WTC11 (cell line): ENCODE results near the gene HAUS6. TPM values are rescaled to one million over a fixed set of nuclear protein-coding genes. Genes with fewer than 3 reads are reported as not detected.

Experiments used
- AFF4 ChIP-seq: sonication (generic); formaldehyde crosslinking; IDR thresholded peaks from 2 replicates; pipeline ENCODE4 v1.8.1; 2023; ENCODE audit warnings: mild to moderate bottlenecking, missing genetic modification reagents, borderline replicate concordance
- ATF2 ChIP-seq: sonication (generic); formaldehyde crosslinking; IDR thresholded peaks from 2 replicates; pipeline ENCODE4 v1.8.1; 2022; ENCODE audit warnings: low read depth, missing genetic modification reagents, borderline replicate concordance
- ATF3 ChIP-seq: sonication (generic); formaldehyde crosslinking; conservative IDR thresholded peaks from 2 replicates; pipeline ENCODE4 v1.8.1; 2022; ENCODE audit warnings: mild to moderate bottlenecking, missing genetic modification reagents
- CBFB ChIP-seq: sonication (generic); formaldehyde crosslinking; IDR thresholded peaks from 2 replicates; pipeline ENCODE4 v1.8.1; 2022; ENCODE audit warnings: mild to moderate bottlenecking, low read depth, missing genetic modification reagents
- CTCF ChIP-seq: fragments of 200-600 bp; IDR thresholded peaks from 2 replicates; pipeline ENCODE4 v1.8.0; 2022; ENCODE audit warnings: antibody characterized with exemption
- E2F5 ChIP-seq: sonication (generic); formaldehyde crosslinking; IDR thresholded peaks from 2 replicates; pipeline ENCODE4 v1.8.1; 2022; ENCODE audit warnings: mild to moderate bottlenecking, moderate library complexity, missing genetic modification reagents
- ELF4 ChIP-seq: sonication (generic); formaldehyde crosslinking; IDR thresholded peaks from 2 replicates; pipeline ENCODE4 v1.8.1; 2022; ENCODE audit warnings: low read depth, mild to moderate bottlenecking, moderate library complexity, missing genetic modification reagents
- HMGA2 ChIP-seq: fragments of 250-450 bp; sonication (Bioruptor Pico); IDR thresholded peaks from 2 replicates; pipeline ENCODE4 v1.4.0; 2021; ENCODE audit warnings: mild to moderate bottlenecking, moderate library complexity
- IRF1 ChIP-seq: sonication (generic); formaldehyde crosslinking; IDR thresholded peaks from 2 replicates; pipeline ENCODE4 v1.8.0; 2023; ENCODE audit warnings: missing genetic modification reagents
- IRF2 ChIP-seq: sonication (generic); formaldehyde crosslinking; IDR thresholded peaks from 2 replicates; pipeline ENCODE4 v1.8.0; 2022; ENCODE audit warnings: low read depth, missing genetic modification reagents, borderline replicate concordance
- MYBL2 ChIP-seq: sonication (generic); formaldehyde crosslinking; IDR thresholded peaks from 2 replicates; pipeline ENCODE4 v1.8.1; 2023; ENCODE audit warnings: mild to moderate bottlenecking, moderate library complexity, missing genetic modification reagents
- NFATC4 ChIP-seq: fragments of 250-450 bp; sonication (Bioruptor Pico); IDR thresholded peaks from 2 replicates; pipeline ENCODE4 v1.9.0; 2021; ENCODE audit warnings: mild to moderate bottlenecking
- NR2C2 ChIP-seq: sonication (generic); formaldehyde crosslinking; IDR thresholded peaks from 2 replicates; pipeline ENCODE4 v1.8.0; 2022; ENCODE audit warnings: mild to moderate bottlenecking, missing genetic modification reagents
- PREB ChIP-seq: sonication (generic); formaldehyde crosslinking; IDR thresholded peaks from 2 replicates; pipeline ENCODE4 v1.8.1; 2022; ENCODE audit warnings: mild to moderate bottlenecking, missing genetic modification reagents, moderate library complexity, borderline replicate concordance
- RORB ChIP-seq: fragments of 250-450 bp; sonication (Bioruptor Pico); IDR thresholded peaks from 2 replicates; pipeline ENCODE4 v1.9.0; 2021; ENCODE audit warnings: mild to moderate bottlenecking
- SOX15 ChIP-seq: fragments of 250-450 bp; sonication (Bioruptor Pico); IDR thresholded peaks from 2 replicates; pipeline ENCODE4 v1.9.0; 2021; ENCODE audit warnings: mild to moderate bottlenecking
- USF1 ChIP-seq: sonication (generic); formaldehyde crosslinking; IDR thresholded peaks from 2 replicates; pipeline ENCODE4 v1.8.0; 2022; ENCODE audit warnings: mild to moderate bottlenecking, missing genetic modification reagents
- ZNF219 ChIP-seq: sonication (generic); formaldehyde crosslinking; IDR thresholded peaks from 2 replicates; pipeline ENCODE4 v1.8.0; 2023; ENCODE audit warnings: missing genetic modification reagents, mild to moderate bottlenecking, borderline replicate concordance
- ZNF263 ChIP-seq: sonication (generic); formaldehyde crosslinking; IDR thresholded peaks from 2 replicates; pipeline ENCODE4 v1.8.1; 2022; ENCODE audit warnings: low read depth, mild to moderate bottlenecking, moderate library complexity, missing genetic modification reagents
- ZNF317 ChIP-seq: sonication (generic); formaldehyde crosslinking; IDR thresholded peaks from 2 replicates; pipeline ENCODE4 v1.8.1; 2023; ENCODE audit warnings: low read depth, mild to moderate bottlenecking, moderate library complexity, missing genetic modification reagents, borderline replicate concordance
- ZNF532 ChIP-seq: fragments of 250-450 bp; sonication (Bioruptor Pico); IDR thresholded peaks from 2 replicates; pipeline ENCODE4 v1.9.0; 2021; ENCODE audit warnings: mild to moderate bottlenecking, borderline replicate concordance
- ZNF671 ChIP-seq: fragments of 250-450 bp; sonication (Bioruptor Pico); IDR thresholded peaks from 2 replicates; pipeline ENCODE4 v1.8.0; 2021; ENCODE audit warnings: mild to moderate bottlenecking
- total RNA-seq: library from RNA; stranded (reverse); gene quantifications from 3 replicates; pipeline ENCODE4 v1.2.3, GENCODE V29; 2021

Gene HAUS6
- total RNA-seq, 1 experiment from 2014 or later, result 43.3 TPM

GRCh38 chr9:19048966-19049916 lies 53.5 kb downstream of the HAUS6 start, which contains the start of gene RRAGA (continued):
- TF ChIP-seq AFF4 (CRISPR knock-in tag) (peak; percentile 73; the same call in 1 of the 2 replicates), ZNF317 (no peak), NR2C2 (CRISPR knock-in tag) (no peak), IRF2 (CRISPR knock-in tag) (no peak), IRF1 (CRISPR knock-in tag) (no peak), RORB (CRISPR knock-in tag) (no peak), ZNF219 (CRISPR knock-in tag) (no peak), E2F5 (CRISPR knock-in tag) (peak; percentile 71; the same call in 1 of the 2 replicates), ZNF671 (no peak), NFATC4 (CRISPR knock-in tag) (no peak), CBFB (CRISPR knock-in tag) (peak; percentile 94; the same call in 1 of the 2 replicates), ATF2 (CRISPR knock-in tag) (no peak), SOX15 (CRISPR knock-in tag) (no peak), ELF4 (no peak), MYBL2 (CRISPR knock-in tag) (peak; percentile 78; the same call in 1 of the 2 replicates), USF1 (no peak; the same call in 1 of the 2 replicates), ATF3 (CRISPR knock-in tag) (no peak), ZNF532 (no peak), CTCF (peak; percentile 80), ZNF263 (no peak), PREB (CRISPR knock-in tag) (no peak), HMGA2 (no peak)
